Measurements from ENCODE around the gene CYB5R4. TPM values are rescaled to one million over a fixed set of nuclear protein-coding genes. Genes with fewer than 3 reads are reported as not detected.
A peak's percentile ranks its signal among the peaks of the same experiment; 100 is the strongest.

CYB5R4 gene
- 10 to 100 TPM; 11.6 to 18.6 (median 16.2) TPM for total RNA-seq (2021; fragmentation: NEBNext Ultra II Directional; extraction: Animal tissue kit (Norgen Biotek cat#: 25700))
- long read RNA-seq, full-length matches to known transcripts = 24 of 28 reads
- long read RNA-seq, partial matches to known transcripts = 0 of 28 reads
- long read RNA-seq, other reads (novel, unspliced or antisense) = 4 of 28 reads

- peak; percentile 93 for DNase-seq
- peaks cover 2% of the 10 kb centered on the region; the same call in 1 of the 2 replicates for H3K27me3 Mint-ChIP-seq (ENCODE audit: insufficient read depth)
- no peaks in the 10 kb centered on the region for H3K36me3 Mint-ChIP-seq (ENCODE audit: low read depth)
- peaks cover 39% of the 10 kb centered on the region for H3K4me1 Mint-ChIP-seq (ENCODE audit: low read depth)
- peak; percentile 74 for TF ChIP-seq CTCF (IDR thresholded peaks at IDR 0.05)
- peak within 1 kb of the TSS; percentile 89 for H3K27ac Mint-ChIP-seq
- no peaks in the 10 kb centered on the region for H3K9me3 Mint-ChIP-seq
- H3K4me3 Mint-ChIP-seq = peak within 1 kb of the TSS; percentile 98
Observed at GRCh38 chr6:83859410-83860358, at the start of gene CYB5R4. CYB5R4 (plus strand) TSS chr6:83859689; CDS start chr6:83859783, 94 bp downstream.

GRCh38 chr6:83812595-83812994 is 46.9 kb upstream of the CYB5R4 start:
- no peak for DNase-seq
- TF ChIP-seq CTCF (IDR thresholded peaks at IDR 0.05) = no peak
- Mint-ChIP-seq H3K4me1 (ENCODE audit: low read depth) (no peaks in the 10 kb centered on the region), H3K4me3 (no peak overlapping the region), H3K27ac (no peak overlapping the region), H3K9me3 (no peaks in the 10 kb centered on the region), H3K36me3 (ENCODE audit: low read depth) (no peaks in the 10 kb centered on the region), H3K27me3 (ENCODE audit: insufficient read depth) (no peaks in the 10 kb centered on the region)

DNA sequence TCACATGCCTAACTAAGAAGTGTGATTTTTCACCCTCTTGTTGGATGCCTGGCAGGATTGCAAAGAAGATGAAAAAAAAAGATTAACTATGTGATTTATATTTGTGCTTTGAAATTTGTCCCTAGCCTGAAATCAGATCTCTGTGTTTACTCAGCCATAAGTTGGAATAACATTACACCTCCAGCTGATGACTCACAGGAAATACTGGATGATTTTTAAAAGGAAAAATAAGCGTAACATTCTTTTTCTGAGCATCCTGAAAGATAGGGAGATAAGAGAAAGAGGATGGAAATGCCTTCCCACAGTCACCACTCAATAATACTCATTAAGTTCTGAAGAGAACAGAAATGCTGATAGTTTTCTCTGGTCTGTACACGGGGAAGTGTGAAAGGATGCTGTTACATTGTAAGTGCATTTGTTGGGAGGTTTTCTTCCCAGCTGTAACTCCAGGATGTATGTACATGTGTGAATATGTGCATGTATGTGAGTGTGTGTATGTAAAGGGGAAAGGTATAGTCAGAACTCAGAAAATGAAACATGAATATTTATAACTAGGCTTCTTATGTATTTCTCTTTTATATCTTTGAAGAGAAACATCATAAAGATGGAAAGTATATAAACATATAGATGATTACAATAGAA is 43.7 kb upstream of the CYB5R4 start:
- H3K27ac Mint-ChIP-seq = no peak overlapping the region
- H3K27me3 Mint-ChIP-seq (ENCODE audit: insufficient read depth) = no peaks in the 10 kb centered on the region
- TF ChIP-seq CTCF (IDR thresholded peaks at IDR 0.05) = no peak
- H3K4me3 Mint-ChIP-seq = no peak overlapping the region
- no peaks in the 10 kb centered on the region for H3K9me3 Mint-ChIP-seq
- peak; percentile 7 for DNase-seq
- H3K36me3 Mint-ChIP-seq (ENCODE audit: low read depth) = no peaks in the 10 kb centered on the region
- H3K4me1 Mint-ChIP-seq (ENCODE audit: low read depth) = no peaks in the 10 kb centered on the region

- no peak for DNase-seq
- H3K4me3 Mint-ChIP-seq = no peak overlapping the region
- H3K9me3 Mint-ChIP-seq = no peaks in the 10 kb centered on the region
- H3K27me3 Mint-ChIP-seq (ENCODE audit: insufficient read depth) = no peaks in the 10 kb centered on the region
- no peak overlapping the region for H3K27ac Mint-ChIP-seq
- TF ChIP-seq CTCF (IDR thresholded peaks at IDR 0.05) = no peak
- no peaks in the 10 kb centered on the region for H3K36me3 Mint-ChIP-seq (ENCODE audit: low read depth)
- no peaks in the 10 kb centered on the region for H3K4me1 Mint-ChIP-seq (ENCODE audit: low read depth)
Observed at GRCh38 chr6:83822629-83823169, 36.8 kb upstream of the CYB5R4 start.

GRCh38 chr6:83824388-83824801 is 35.1 kb upstream of the CYB5R4 start:
- no peaks in the 10 kb centered on the region for H3K4me1 Mint-ChIP-seq (ENCODE audit: low read depth)
- TF ChIP-seq CTCF (IDR thresholded peaks at IDR 0.05) = no peak
- no peak overlapping the region for H3K4me3 Mint-ChIP-seq
- no peak overlapping the region for H3K27ac Mint-ChIP-seq
- no peak for DNase-seq
- H3K27me3 Mint-ChIP-seq (ENCODE audit: insufficient read depth) = no peaks in the 10 kb centered on the region
- no peaks in the 10 kb centered on the region for H3K36me3 Mint-ChIP-seq (ENCODE audit: low read depth)
- no peaks in the 10 kb centered on the region for H3K9me3 Mint-ChIP-seq
